Middle frontal gyrus (tissue), 1 donor: ENCODE measurements around the gene HSPA5.
"Not testable (repeated sequence)": the region's sequence is repeated elsewhere in the genome, so short reads cannot be mapped to it uniquely, and the experiment has no call there.

Source experiments
- DNase-seq: peaks from one replicate; pipeline ENCODE4 v3.0.0-alpha.2; 2015; ENCODE audit warnings: low spot score; ENCODE audit errors: extremely low spot score

The HSPA5 gene

GRCh38 chr9:125243792-125244260 lies 2.7 kb upstream of the HSPA5 start:
- no peak for DNase-seq

GRCh38 chr9:125241863-125242739 lies 958 bp upstream of the HSPA5 start:
- no peak for DNase-seq

DNA sequence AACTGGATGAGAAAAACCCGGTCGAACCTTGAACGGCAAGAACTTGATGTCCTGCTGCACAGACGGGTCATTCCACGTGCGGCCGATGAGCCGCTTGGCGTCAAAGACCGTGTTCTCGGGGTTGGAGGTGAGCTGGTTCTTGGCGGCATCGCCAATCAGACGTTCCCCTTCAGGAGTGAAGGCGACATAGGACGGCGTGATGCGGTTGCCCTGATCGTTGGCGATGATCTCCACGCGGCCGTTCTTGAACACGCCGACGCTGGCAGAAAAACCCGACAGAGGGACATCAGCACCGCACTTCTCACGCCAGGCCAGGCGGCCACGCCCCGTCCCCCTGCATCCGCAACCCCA lies 519 bp downstream of the HSPA5 start:
- no peak for DNase-seq

DNA sequence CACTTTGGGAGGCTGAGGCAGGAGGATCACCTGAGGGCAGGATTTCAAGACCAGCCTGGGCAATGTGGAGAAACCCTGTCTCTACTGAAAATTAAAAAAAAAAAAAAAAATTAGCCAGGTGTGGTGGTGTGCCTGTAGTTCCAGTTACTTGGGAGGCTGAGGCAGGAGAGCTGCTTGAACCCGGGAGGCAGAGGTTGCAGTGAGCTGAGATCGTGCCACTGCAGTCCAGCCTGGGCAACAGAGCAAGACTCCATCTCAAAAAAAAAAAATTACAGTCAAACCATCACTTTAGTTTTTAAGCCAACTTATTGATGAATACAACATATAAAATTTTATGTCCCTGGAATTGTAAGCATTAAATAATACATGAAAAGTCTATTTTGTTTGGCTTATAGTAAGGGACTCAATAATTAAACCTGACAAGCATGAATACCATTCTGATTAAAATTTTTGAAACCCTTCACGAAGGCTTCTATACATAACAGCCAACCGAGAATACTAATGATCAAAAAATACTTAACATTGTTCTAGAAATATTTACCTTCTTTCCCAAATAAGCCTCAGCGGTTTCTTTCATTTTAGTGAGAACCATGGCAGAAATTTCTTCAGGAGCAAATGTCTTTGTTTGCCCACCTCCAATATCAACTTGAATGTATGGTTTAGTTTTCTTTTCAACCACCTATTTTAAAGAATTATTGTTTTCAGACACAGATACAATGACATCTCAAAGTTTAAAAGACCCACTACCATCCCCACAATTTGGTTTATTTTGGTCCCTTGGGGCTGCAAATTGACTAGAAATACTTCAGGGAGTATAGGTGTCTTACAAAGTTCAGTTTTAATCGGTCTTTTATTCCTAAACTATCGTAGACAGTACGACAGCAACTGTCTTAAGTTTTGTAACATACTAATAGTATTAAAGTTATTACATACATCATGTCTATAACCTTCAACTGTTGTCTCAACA lies 1.2 kb downstream of the HSPA5 start:
- DNase-seq: no peak

GRCh38 chr9:125238915-125239446 lies 2.2 kb downstream of the HSPA5 start:
- no peak for DNase-seq

DNA sequence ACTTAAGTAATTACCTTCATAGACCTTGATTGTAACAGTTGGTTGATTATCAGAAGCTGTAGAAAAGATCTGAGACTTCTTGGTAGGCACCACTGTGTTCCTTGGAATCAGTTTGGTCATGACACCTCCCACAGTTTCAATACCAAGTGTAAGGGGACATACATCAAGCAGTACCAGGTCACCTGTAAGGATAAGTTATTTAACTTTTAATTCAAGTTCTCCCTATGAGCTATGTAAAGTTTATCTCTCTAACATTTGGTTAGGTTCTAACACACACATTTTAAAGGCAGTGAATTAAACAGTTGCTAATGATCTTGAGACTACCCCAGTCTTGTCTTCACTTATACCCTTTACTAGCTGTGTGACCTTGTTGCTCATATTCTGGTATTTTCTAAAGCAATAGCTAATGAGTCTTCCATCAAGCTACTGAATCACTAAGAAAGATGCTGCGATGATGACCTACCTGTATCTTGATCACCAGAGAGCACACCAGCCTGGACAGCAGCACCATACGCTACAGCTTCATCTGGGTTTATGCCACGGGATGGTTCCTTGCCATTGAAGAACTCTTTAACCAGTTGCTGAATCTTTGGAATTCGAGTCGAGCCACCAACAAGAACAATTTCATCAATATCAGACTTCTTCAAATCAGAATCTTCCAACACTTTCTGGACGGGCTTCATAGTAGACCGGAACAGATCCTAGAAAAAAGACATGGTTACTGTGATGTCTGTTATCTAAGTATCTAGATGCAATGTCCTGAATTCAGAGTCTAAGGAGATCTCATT lies 2.8 kb downstream of the HSPA5 start:
- no peak for DNase-seq

DNA sequence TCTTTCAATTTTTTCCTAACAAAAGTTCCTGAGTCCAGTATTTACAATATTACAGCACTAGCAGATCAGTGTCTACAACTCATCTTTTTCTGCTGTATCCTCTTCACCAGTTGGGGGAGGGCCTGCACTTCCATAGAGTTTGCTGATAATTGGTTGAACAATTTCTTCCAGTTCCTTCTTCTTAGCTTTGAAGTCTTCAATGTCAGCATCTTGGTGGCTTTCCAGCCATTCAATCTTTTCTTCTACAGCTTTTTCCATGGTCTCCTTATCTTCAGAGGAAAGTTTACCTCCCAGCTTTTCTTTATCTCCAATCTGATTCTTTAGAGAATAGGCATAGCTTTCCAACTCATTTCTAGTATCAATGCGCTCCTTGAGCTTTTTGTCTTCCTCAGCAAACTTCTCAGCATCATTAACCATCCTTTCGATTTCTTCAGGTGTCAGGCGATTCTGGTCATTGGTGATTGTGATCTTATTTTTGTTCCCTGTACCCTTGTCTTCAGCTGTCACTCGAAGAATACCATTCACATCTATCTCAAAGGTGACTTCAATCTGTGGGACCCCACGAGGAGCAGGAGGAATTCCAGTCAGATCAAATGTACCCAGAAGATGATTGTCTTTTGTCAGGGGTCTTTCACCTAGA lies 4.5 kb downstream of the HSPA5 start:
- DNase-seq: not testable (repeated sequence)

GRCh38 chr9:125235804-125236519 lies 5.2 kb downstream of the HSPA5 start:
- DNase-seq: no peak

DNA sequence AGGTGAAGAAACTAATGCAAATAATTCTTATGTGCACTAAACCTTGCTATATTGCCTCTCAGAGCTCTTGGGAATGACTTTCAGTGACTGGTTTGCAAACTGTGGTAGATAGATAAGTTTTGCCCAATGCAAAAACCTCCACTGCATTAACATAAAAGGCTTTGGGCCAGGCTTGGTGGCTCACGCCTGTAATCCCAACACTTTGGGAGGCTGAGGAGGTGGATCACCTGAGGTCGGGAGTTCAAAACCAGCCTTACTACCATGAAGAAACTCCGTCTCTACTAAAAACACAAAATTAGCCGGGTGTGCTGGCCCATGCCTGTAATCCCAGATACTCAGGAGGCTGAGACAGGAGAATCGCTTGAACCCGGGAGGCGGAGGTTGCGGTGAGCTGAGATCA lies 7.0 kb downstream of the HSPA5 start:
- DNase-seq: not testable (repeated sequence)

- no peak for DNase-seq
These were observed 7.5 kb downstream of the HSPA5 start for GRCh38 chr9:125233678-125234077.

DNA sequence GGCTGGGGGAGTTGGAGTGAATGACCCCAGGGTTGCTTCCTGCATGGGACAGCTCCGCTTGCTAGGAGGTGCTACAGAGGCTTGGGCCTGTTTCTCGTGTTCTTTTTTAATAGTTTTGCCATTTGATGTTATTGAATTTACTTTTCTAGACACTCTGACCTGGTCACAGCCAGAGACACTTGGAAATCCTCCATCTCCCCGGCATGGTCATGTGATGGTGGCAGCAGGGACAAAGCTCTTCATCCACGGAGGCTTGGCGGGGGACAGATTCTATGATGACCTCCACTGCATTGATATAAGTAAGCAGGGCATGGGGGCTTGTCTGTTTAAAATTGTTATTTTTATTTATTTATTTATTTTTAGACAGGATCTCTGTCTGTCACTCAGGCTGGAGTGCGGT lies 13.4 kb downstream of the HSPA5 start:
- DNase-seq: no peak

- DNase-seq: not testable (repeated sequence)
These were observed 16.3 kb downstream of the HSPA5 start for GRCh38 chr9:125224858-125225257.

DNA sequence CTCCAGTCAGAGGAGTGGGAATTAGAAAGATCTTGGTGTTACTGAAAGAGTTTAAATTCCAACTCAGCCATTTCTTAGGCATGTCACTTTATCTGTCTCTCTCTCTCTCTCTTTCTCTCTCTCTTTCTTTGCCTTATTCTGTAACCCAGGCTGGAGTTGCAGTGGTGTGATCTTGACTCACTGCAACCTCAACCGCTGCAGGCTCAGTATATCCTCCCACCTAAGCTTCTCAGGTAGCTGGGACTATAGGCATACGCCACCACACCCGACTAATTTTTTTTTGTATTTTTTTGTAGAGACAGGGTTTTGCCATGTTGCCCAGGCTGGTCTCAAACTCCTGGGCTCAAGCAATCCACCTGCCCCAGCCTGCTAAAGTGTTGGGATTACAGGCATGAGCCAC lies 22.5 kb downstream of the HSPA5 start:
- no peak for DNase-seq

- no peak for DNase-seq
These were observed 27.0 kb downstream of the HSPA5 start for GRCh38 chr9:125214186-125214585.

DNA sequence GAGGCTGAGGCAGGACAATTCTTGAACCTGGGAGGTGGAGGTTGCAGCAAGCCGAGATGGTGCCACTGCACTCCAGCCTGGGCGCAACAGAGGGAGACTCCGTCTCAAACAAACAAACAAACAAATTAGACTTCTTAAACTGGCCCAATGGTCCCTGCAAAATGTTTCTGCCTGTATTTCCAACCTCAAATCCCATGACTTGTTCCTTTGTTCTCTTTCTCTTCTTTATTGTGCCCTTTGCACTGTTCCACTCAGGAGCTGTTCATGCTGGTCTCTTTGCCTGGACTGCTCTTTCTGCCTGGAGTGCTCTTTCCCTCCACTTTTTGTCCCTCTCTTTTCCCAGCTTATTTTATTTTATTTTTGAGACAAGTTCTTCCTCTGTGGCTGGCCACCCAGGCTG lies 36.7 kb downstream of the HSPA5 start:
- no peak for DNase-seq

GRCh38 chr9:125202846-125203618 lies 38.1 kb downstream of the HSPA5 start:
- no peak for DNase-seq

GRCh38 chr9:125200216-125201047 lies 40.7 kb downstream of the HSPA5 start, which contains the start of gene RABEPK:
RABEPK (plus strand) TSS chr9:125200542; CDS start chr9:125203014, 2,472 bp downstream.
- DNase-seq: peak; percentile 85

DNA sequence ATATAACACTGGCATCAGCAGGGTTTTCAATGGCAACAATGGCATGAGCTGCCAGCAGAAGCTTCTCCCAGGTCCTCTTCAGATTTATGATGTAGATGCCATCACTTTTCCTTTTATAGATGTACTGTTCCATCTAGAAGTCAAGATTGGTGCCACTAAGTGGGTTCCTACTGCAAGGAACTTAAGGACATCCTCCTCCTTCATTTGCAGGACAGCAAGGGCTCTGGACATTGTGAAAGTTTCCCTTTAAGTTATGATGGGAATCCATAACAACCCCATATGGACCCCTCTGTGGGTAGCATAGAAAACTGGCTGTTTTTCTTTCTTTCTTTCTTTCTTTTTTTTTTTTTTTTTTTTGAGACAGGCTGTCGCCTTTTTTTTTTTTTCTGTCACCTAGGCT lies 45.6 kb downstream of the HSPA5 start:
- DNase-seq: not testable (repeated sequence)
